GM21423 (cell line): ENCODE data around the gene MMAA.

Experiments
- ATAC-seq: cut with Tn5 transposase; IDR thresholded peaks from one replicate; pipeline ENCODE4 v1.9.1; 2021; ENCODE audit warnings: mild to moderate bottlenecking, moderate library complexity; ENCODE audit not compliant: unreplicated experiment

The MMAA gene

DNA sequence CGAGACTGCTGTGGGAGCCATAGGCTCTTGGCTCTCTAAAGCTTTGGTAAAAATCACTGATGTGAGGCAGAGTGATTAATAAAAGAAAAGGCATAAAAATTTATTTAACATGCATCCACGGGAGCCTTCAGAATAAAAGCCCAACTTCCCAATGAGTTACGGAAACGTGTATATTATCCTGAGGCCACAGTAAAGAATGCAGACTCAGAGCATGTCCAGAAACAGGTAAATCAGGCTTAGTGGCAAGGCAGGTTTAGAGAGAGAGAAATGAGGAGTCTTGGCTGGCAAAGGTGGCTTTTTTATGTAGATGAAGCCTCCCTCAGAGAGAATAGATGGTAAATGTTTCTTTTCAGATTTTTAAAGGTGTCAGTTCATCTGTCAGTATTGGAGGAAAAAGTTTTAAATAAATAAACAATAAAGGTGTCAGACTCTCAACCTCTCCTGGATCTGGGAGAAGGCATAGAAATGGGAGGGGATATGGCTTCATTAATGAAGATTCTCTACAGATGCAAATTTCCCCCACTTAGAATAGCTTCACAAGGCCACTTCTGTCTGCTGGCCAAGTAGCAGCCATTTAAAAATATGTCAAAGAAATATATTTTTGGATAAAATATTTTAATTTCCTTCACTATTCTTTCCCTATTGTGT lies 84.8 kb downstream of the MMAA start:
- no peak for ATAC-seq

- no peak for ATAC-seq
Measured at GRCh38 chr4:145709336-145709735, 90.2 kb downstream of the MMAA start.
